Ishikawa (cell line): ENCODE measurements around the gene RYR2.

Source experiments
- CEBPB ChIP-seq: IDR thresholded peaks from 2 replicates; pipeline ENCODE4 v1.6.1; 2012
- CREB1 ChIP-seq: IDR thresholded peaks from 2 replicates; pipeline ENCODE4 v1.6.1; 2012; ENCODE audit warnings: low read depth
- EGR1 ChIP-seq: IDR thresholded peaks from 2 replicates; pipeline ENCODE4 v1.6.1; 2012
- EP300 ChIP-seq: IDR thresholded peaks from 2 replicates; pipeline ENCODE4 v1.6.1; 2012; ENCODE audit warnings: borderline replicate concordance
- FOXM1 ChIP-seq: IDR thresholded peaks from 2 replicates; pipeline ENCODE4 v1.6.1; 2012; ENCODE audit warnings: low read depth, borderline replicate concordance
- NFIC ChIP-seq: IDR thresholded peaks from 2 replicates; pipeline ENCODE4 v1.6.1; 2012
- RAD21 ChIP-seq: IDR thresholded peaks from 2 replicates; pipeline ENCODE4 v1.6.1; 2012; ENCODE audit warnings: low read depth
- TAF1 ChIP-seq: IDR thresholded peaks from 2 replicates; pipeline ENCODE4 v1.6.1; 2012; ENCODE audit warnings: low read depth, mild to moderate bottlenecking
- TCF12 ChIP-seq: IDR thresholded peaks from 2 replicates; pipeline ENCODE4 v1.6.1; 2012; ENCODE audit warnings: low read depth
- TEAD4 ChIP-seq: IDR thresholded peaks from 2 replicates; pipeline ENCODE4 v1.6.1; 2012
- YY1 ChIP-seq: IDR thresholded peaks from 2 replicates; pipeline ENCODE4 v1.6.1; 2012; ENCODE audit warnings: low read depth
- ZBTB7A ChIP-seq: IDR thresholded peaks from 2 replicates; pipeline ENCODE4 v1.6.1; 2012; ENCODE audit warnings: low read depth
- TF ChIP-seq, protein P1 (sequence below): IDR thresholded peaks from 2 replicates; pipeline ENCODE4 v1.6.1; 2012
- TF ChIP-seq, protein P2 (sequence below): IDR thresholded peaks from 2 replicates; pipeline ENCODE4 v1.6.1; 2012; ENCODE audit warnings: low read depth, mild to moderate bottlenecking
- TF ChIP-seq, protein P3 (sequence below): IDR thresholded peaks from 2 replicates; pipeline ENCODE4 v1.6.1; 2012

Gene RYR2

DNA sequence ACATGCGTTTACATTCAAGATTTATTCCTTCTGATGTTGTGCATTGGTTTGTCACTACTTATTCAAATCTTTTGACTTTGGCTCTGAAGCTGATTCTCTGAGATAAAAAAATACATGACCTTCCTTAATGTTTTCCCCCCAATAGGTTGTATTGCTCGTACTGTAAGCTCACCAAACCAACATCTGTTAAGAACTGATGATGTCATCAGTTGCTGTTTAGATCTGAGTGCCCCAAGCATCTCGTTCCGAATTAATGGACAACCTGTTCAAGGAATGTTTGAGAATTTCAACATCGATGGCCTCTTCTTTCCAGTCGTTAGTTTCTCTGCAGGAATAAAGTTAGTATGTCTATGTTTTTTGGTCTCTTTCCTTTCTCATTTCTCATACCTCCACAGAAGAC is 458.6 kb downstream of the RYR2 start:
- TF ChIP-seq, protein P1, sequence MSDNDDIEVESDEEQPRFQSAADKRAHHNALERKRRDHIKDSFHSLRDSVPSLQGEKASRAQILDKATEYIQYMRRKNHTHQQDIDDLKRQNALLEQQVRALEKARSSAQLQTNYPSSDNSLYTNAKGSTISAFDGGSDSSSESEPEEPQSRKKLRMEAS = no peak
- no peak for TF ChIP-seq EP300
- no peak for TF ChIP-seq YY1
- TF ChIP-seq ZBTB7A = no peak
- TF ChIP-seq TCF12 = no peak
- TF ChIP-seq, protein P2, sequence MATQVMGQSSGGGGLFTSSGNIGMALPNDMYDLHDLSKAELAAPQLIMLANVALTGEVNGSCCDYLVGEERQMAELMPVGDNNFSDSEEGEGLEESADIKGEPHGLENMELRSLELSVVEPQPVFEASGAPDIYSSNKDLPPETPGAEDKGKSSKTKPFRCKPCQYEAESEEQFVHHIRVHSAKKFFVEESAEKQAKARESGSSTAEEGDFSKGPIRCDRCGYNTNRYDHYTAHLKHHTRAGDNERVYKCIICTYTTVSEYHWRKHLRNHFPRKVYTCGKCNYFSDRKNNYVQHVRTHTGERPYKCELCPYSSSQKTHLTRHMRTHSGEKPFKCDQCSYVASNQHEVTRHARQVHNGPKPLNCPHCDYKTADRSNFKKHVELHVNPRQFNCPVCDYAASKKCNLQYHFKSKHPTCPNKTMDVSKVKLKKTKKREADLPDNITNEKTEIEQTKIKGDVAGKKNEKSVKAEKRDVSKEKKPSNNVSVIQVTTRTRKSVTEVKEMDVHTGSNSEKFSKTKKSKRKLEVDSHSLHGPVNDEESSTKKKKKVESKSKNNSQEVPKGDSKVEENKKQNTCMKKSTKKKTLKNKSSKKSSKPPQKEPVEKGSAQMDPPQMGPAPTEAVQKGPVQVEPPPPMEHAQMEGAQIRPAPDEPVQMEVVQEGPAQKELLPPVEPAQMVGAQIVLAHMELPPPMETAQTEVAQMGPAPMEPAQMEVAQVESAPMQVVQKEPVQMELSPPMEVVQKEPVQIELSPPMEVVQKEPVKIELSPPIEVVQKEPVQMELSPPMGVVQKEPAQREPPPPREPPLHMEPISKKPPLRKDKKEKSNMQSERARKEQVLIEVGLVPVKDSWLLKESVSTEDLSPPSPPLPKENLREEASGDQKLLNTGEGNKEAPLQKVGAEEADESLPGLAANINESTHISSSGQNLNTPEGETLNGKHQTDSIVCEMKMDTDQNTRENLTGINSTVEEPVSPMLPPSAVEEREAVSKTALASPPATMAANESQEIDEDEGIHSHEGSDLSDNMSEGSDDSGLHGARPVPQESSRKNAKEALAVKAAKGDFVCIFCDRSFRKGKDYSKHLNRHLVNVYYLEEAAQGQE = no peak
- TF ChIP-seq NFIC = no peak
- no peak for TF ChIP-seq TEAD4
- no peak for TF ChIP-seq TAF1
- TF ChIP-seq, protein P3, sequence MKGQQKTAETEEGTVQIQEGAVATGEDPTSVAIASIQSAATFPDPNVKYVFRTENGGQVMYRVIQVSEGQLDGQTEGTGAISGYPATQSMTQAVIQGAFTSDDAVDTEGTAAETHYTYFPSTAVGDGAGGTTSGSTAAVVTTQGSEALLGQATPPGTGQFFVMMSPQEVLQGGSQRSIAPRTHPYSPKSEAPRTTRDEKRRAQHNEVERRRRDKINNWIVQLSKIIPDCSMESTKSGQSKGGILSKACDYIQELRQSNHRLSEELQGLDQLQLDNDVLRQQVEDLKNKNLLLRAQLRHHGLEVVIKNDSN = no peak
- TF ChIP-seq CEBPB = no peak
- no peak for TF ChIP-seq RAD21
- TF ChIP-seq FOXM1 = no peak

DNA sequence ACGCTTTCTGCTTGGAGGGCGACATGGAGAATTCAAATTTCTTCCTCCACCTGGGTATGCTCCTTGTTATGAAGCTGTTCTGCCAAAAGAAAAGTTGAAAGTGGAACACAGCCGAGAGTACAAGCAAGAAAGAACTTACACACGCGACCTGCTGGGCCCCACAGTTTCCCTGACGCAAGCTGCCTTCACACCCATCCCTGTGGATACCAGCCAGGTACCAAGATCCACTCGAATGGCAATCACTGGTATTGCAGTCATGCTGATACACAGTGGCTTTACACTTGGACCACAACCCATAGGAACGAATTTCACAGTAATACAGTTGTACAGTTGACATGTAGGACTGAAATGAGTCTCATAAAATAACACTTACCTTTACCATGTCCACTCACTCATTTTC is 461.3 kb downstream of the RYR2 start:
- TF ChIP-seq ZBTB7A (no peak), TEAD4 (no peak), CEBPB (no peak), CREB1 (no peak), EGR1 (no peak), TCF12 (no peak), EP300 (no peak), RAD21 (no peak), YY1 (no peak), TAF1 (no peak), FOXM1 (no peak), NFIC (no peak)
- TF ChIP-seq, protein P1 = no peak
- TF ChIP-seq, protein P2 = no peak
- TF ChIP-seq, protein P3 = no peak

DNA sequence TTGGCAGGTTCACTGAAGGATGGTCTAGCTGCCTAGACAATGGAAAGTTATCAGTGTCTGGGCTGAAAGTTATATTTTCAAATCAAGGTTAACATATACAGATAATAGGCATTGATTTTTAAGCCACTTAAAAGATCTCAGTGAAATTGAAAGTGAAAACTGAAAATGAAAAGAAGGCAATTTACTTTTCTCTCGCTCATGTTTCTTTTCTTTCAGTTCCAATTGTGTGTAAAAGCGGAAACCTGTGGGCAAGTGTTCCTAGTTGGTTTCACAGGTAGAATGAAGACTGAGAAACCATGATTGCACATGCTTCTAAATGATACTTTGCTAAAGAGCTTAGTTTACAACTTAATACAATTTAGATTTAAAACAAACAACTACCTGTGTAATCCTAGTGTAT is 465.0 kb downstream of the RYR2 start:
- TF ChIP-seq EP300 (no peak), CEBPB (no peak), RAD21 (no peak), FOXM1 (no peak), CREB1 (no peak), ZBTB7A (no peak), TCF12 (no peak), NFIC (no peak), YY1 (no peak), TEAD4 (no peak)
- TF ChIP-seq, protein P2 = no peak

DNA sequence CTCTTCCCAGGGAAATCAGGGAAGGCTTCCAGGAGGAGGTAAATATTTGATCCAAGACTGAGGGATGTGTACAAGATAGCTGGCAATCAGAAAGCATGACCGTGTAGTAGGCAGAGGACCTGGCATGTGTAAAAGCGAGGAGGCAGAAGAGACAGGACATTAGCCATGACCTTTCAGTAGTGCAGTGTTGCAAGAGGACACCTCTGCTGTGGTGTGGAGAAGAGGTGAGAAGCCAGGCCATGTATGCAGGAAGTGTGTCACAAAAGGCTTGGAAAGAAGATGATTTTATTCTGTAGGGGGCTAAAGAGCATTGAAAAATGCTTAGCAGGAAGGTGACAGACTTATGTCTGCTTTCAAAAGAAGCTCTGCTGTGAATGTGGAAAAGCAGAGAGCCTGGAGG is 467.8 kb downstream of the RYR2 start:
- TF ChIP-seq TCF12 (no peak), EP300 (no peak), YY1 (no peak), RAD21 (no peak), TEAD4 (no peak), TAF1 (no peak), NFIC (no peak), ZBTB7A (no peak), CEBPB (no peak), FOXM1 (no peak), EGR1 (no peak)
- TF ChIP-seq, protein P1 = no peak
- TF ChIP-seq, protein P3 = no peak
- TF ChIP-seq, protein P2 = no peak
